A673 (cell line): ENCODE data around the gene THAP4. TPM values are rescaled to one million over a fixed set of nuclear protein-coding genes. Genes with fewer than 3 reads are reported as not detected.

Experiments
- BruUV-seq: library from RNA; stranded (reverse); fragments of 400-500 nt; replicated peaks from 2 replicates; lab custom pipeline; 2021; lab: Mats Ljungman, UMichigan
- CTCF ChIA-PET: fragments of 300-600 bp; sonication (Branson Sonifier 250); formaldehyde crosslinking; loops from one replicate; lab custom pipeline; 2022; ENCODE audit warnings: antibody characterized with exemption; lab: Charles Lee
- POLR2A ChIA-PET: fragments of 300-600 bp; sonication (Branson Sonifier 250); formaldehyde crosslinking; loops from one replicate; lab custom pipeline; 2022; ENCODE audit warnings: antibody characterized with exemption; ENCODE audit not compliant: low non-redundant PET; lab: Charles Lee
- DNase-seq: peaks from one replicate; pipeline ENCODE4 v3.0.0-alpha.2; 2015; ENCODE audit warnings: low spot score
- H3K27ac ChIP-seq: fragments of 200-600 bp; sonication (generic); 2 replicates; pipeline ENCODE4 v1.5.1; 2016; ENCODE audit warnings: mixed run types, low read depth, mild to moderate bottlenecking, mixed read lengths, antibody characterized with exemption, low read length; ENCODE audit not compliant: poor library complexity, severe bottlenecking
- H3K27me3 ChIP-seq: fragments of 200-600 bp; sonication (generic); replicated peaks from 2 replicates; pipeline ENCODE4 v1.6.1; 2017; ENCODE audit warnings: mixed run types, low read depth, mild to moderate bottlenecking, mixed read lengths, antibody characterized with exemption, low read length; ENCODE audit not compliant: insufficient read depth, poor library complexity
- H3K36me3 ChIP-seq: fragments of 200-600 bp; sonication (generic); 2 replicates; pipeline ENCODE4 v1.6.1; 2016; ENCODE audit warnings: mixed run types, mild to moderate bottlenecking, mixed read lengths, antibody characterized with exemption, low read length; ENCODE audit not compliant: insufficient read depth, poor library complexity, severe bottlenecking
- H3K4me1 ChIP-seq: fragments of 200-600 bp; sonication (generic); 2 replicates; pipeline ENCODE4 v1.6.1; 2017; ENCODE audit warnings: mixed run types, mild to moderate bottlenecking, mixed read lengths, antibody characterized with exemption, low read length; ENCODE audit not compliant: insufficient read depth, poor library complexity, severe bottlenecking
- H3K4me3 ChIP-seq: fragments of 200-600 bp; sonication (generic); 2 replicates; pipeline ENCODE4 v1.5.1; 2016; ENCODE audit warnings: low read depth, mixed run types, mild to moderate bottlenecking, mixed read lengths, low read length; ENCODE audit not compliant: poor library complexity, severe bottlenecking
- H3K9me3 ChIP-seq: fragments of 200-600 bp; sonication (generic); 2 replicates; pipeline ENCODE4 v1.6.1; 2016; ENCODE audit warnings: mixed run types, low read depth, mild to moderate bottlenecking, mixed read lengths, antibody characterized with exemption, low read length; ENCODE audit not compliant: poor library complexity, severe bottlenecking
- EZH2 ChIP-seq: fragments of 200-600 bp; sonication (generic); IDR thresholded peaks from 2 replicates; pipeline ENCODE4 v1.6.1; 2017; ENCODE audit warnings: borderline replicate concordance, low read depth, mild to moderate bottlenecking, mixed read lengths, antibody characterized with exemption, low read length; ENCODE audit not compliant: poor library complexity, severe bottlenecking
- intact Hi-C: fragments of 100-400 bp; cut with micrococcal nuclease; formaldehyde crosslinking; loops from one replicate; pipeline ENCODE4 v1.10.0; 2022; ENCODE audit not compliant: unreplicated experiment
- total RNA-seq: library from RNA; stranded (reverse); gene quantifications from 2 replicates; pipeline ENCODE4 v1.2.3, GENCODE V29; 2021
- TF ChIP-seq, protein P1 (sequence below): fragments of 300-800, 200-600 bp; sonication (generic); conservative IDR thresholded peaks from 2 replicates; pipeline ENCODE4 v1.5.1; 2017; ENCODE audit warnings: low read depth, mild to moderate bottlenecking, antibody characterized with exemption, low read length, moderate library complexity, mixed read lengths

Gene THAP4
- total RNA-seq, 1 experiment from 2014 or later: 82.0 TPM

DNA sequence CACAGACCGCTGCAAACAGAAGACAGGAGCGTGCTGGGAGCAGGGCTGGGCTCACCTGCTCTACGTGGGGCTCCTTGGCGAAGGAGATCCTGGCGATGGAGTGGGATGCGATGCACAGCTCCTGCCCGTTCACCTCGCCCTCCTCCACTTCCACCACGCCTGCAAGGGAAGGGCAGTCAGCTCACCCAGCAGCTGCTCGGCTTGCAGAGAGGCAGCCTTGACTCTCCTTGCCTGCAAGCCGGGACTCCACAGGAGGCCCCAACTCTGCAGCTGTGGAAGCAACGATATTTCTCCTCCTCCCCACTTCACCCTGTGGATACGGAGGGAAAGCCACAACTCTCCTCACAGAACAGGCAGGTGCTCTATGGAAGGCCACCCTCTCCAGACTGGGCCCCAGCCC, 35.1 kb downstream of the THAP4 start:
- ChIA-PET POLR2A (no interaction called here), CTCF (no interaction called here)
- Histone ChIP-seq H3K9me3 (no peaks in the 10 kb centered on the region), H3K4me3 (no peak overlapping the region), H3K36me3 (peaks cover 27% of the 10 kb centered on the region), H3K27me3 (no peaks in the 10 kb centered on the region), H3K4me1 (no peaks in the 10 kb centered on the region), H3K27ac (no peak overlapping the region)
- TF ChIP-seq, protein P1, sequence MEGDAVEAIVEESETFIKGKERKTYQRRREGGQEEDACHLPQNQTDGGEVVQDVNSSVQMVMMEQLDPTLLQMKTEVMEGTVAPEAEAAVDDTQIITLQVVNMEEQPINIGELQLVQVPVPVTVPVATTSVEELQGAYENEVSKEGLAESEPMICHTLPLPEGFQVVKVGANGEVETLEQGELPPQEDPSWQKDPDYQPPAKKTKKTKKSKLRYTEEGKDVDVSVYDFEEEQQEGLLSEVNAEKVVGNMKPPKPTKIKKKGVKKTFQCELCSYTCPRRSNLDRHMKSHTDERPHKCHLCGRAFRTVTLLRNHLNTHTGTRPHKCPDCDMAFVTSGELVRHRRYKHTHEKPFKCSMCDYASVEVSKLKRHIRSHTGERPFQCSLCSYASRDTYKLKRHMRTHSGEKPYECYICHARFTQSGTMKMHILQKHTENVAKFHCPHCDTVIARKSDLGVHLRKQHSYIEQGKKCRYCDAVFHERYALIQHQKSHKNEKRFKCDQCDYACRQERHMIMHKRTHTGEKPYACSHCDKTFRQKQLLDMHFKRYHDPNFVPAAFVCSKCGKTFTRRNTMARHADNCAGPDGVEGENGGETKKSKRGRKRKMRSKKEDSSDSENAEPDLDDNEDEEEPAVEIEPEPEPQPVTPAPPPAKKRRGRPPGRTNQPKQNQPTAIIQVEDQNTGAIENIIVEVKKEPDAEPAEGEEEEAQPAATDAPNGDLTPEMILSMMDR: no peak
- TF ChIP-seq EZH2: no peak
- DNase-seq: no peak
- intact Hi-C loops: no loop called here
- no TSS peak for BruUV-seq

DNA sequence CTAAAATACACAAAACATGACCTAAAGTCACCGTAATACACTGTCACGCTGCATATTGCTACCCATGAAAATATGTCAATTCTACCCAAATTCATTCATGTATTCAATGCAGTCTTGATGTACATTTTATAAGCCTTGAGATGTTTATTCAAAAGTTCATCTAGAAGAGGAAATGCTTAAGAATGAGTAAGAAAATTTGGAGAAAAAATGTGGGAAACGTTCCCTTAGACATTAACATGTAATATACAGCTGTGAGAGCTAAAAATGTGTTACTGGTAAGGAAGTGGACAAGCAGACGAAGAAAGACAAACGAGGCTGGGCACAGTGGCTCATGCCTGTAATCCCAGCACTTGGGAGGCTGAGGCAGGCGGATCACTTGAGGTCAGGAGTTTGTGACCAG, 37.3 kb downstream of the THAP4 start:
- TF ChIP-seq, protein P1: no peak
- no peak for TF ChIP-seq EZH2
- ChIA-PET CTCF (interaction anchor here (0.6 kb wide), 1 partner anchor 44 kb away, joined by 3 read pairs; no protein-coding TSS in a partner anchor), POLR2A (no interaction called here)
- H3K4me1 ChIP-seq: no peaks in the 10 kb centered on the region
- intact Hi-C loops: no loop called here
- peaks cover 24% of the 10 kb centered on the region for H3K36me3 ChIP-seq
- H3K9me3 ChIP-seq: no peaks in the 10 kb centered on the region
- no peak overlapping the region for H3K4me3 ChIP-seq
- no peaks in the 10 kb centered on the region for H3K27me3 ChIP-seq
- H3K27ac ChIP-seq: no peak overlapping the region
- no peak for DNase-seq
- BruUV-seq: no TSS peak

- ChIA-PET POLR2A (no interaction called here), CTCF (interaction anchor here (0.7 kb wide), 1 partner anchor 26 kb away, joined by 4 read pairs; no protein-coding TSS in a partner anchor)
Observed at GRCh38 chr2:241598487-241598886, 38.5 kb downstream of the THAP4 start.

More at GRCh38 chr2:241598487-241598886, 38.5 kb downstream of the THAP4 start:
- no peak overlapping the region for H3K4me3 ChIP-seq
- no peak overlapping the region for H3K27ac ChIP-seq
- H3K27me3 ChIP-seq: no peaks in the 10 kb centered on the region
- intact Hi-C loops: no loop called here
- BruUV-seq: no TSS peak
- peaks cover 23% of the 10 kb centered on the region for H3K36me3 ChIP-seq
- no peak for DNase-seq
- no peak for TF ChIP-seq EZH2
- TF ChIP-seq, protein P1: 0 out of 2 replicates have a peak, but pooled peaks have one; percentile 34
- no peaks in the 10 kb centered on the region for H3K9me3 ChIP-seq
- H3K4me1 ChIP-seq: no peaks in the 10 kb centered on the region
